GM18858 (cell line): ENCODE results near the gene ATP11B.
"Not testable (repeated sequence)": the region's sequence is repeated elsewhere in the genome, so short reads cannot be mapped to it uniquely, and the experiment has no call there.

Experiments
- ATAC-seq: cut with Tn5 transposase; IDR thresholded peaks from one replicate; pipeline ENCODE4 v1.9.1; 2021; ENCODE audit not compliant: unreplicated experiment

Gene ATP11B

GRCh38 chr3:182794455-182795388 lies 1.4 kb downstream of the ATP11B start:
- ATAC-seq, result no peak

- peak; percentile 30 for ATAC-seq
Measured at GRCh38 chr3:182795389-182795782, 2.1 kb downstream of the ATP11B start.

GRCh38 chr3:182796310-182796709 lies 3.0 kb downstream of the ATP11B start:
- ATAC-seq, result no peak

DNA sequence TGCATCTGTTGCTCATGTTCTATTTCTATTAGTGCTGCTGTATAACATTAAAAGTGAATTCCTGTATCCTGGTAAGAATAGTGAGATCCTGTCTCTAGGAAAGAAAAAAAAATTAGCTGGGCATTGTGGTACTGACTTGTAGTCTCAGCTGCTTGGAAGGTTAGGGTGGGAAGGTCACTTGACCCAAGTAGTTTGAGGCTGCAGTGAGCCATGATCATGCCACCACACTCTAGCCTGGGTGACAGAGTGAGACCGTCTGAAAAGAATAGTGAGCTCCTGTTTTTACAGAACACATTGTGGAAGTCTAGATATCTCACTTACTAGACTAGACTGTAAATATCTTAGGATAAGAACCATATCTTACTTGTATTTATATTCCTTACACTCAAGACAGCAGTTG lies 4.6 kb downstream of the ATP11B start:
- ATAC-seq, result no peak

- ATAC-seq, result not testable (repeated sequence)
Measured at GRCh38 chr3:182799143-182799542, 5.8 kb downstream of the ATP11B start.

- no peak for ATAC-seq
Measured at GRCh38 chr3:182800508-182800907, 7.2 kb downstream of the ATP11B start.

DNA sequence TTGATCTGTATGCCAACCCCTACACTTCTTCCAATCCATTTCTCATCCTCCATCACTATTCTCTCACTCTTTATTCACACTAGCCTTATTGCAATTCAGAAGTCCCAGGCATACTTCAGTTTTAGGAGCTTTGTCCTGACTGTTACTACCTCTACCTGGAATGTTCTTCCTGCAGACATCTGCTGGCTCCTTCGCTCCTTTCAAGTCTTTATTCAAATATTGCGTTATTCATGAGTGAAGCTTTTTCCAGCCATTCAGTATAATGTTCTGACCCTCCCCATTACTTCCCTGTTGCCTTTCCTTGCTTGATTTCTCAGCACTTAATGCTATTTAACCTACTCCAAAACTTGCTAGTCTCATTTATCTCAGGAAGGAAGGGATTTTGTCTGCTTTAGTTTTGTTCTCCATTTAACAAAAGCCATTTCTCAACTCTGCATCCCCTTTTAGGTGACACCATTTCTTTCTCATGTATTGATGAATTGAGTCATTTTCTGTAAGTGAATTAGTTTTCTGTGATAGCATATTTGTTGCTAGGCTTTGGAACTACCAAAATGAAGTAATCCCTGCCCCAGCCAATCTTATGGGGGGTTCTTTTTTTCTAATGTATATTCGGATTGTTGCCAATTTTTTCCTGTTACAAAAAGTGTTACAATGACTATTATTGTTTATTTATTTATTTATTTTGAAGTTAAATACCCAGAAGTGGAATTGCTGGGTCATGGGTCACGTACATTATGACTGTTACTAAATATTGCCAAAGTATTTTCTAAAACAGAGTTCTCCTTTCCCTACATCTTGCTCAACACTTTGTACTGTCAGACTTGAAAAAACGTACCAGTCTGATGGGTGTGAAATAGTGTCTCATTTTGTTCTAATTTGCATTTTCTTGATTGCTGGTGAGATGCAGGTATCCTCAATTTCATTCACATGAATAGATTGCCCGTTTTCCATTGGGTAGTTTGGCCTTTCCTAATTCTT lies 9.4 kb downstream of the ATP11B start:
- ATAC-seq, result no peak

- ATAC-seq, result no peak
Measured at GRCh38 chr3:182803596-182803995, 10.3 kb downstream of the ATP11B start.

DNA sequence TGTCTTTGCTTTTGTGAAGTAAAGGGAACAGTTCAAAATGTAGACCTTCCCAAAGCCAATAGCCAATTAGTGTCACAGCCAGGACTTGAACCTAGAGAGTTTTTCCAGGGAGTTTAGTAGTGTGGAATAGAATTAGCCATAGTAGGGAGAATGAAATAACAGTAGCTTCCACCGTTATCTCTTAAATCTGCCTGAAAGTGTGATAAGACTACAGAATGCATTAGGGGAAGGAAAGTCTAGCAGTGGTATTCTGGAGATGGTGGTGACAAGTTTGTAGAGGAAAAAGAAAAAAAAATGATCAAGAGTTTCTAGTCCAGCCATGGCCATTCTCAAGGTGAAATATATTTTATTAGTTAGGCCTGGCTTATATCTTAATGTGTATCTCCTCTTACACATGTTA lies 13.8 kb downstream of the ATP11B start:
- no peak for ATAC-seq

DNA sequence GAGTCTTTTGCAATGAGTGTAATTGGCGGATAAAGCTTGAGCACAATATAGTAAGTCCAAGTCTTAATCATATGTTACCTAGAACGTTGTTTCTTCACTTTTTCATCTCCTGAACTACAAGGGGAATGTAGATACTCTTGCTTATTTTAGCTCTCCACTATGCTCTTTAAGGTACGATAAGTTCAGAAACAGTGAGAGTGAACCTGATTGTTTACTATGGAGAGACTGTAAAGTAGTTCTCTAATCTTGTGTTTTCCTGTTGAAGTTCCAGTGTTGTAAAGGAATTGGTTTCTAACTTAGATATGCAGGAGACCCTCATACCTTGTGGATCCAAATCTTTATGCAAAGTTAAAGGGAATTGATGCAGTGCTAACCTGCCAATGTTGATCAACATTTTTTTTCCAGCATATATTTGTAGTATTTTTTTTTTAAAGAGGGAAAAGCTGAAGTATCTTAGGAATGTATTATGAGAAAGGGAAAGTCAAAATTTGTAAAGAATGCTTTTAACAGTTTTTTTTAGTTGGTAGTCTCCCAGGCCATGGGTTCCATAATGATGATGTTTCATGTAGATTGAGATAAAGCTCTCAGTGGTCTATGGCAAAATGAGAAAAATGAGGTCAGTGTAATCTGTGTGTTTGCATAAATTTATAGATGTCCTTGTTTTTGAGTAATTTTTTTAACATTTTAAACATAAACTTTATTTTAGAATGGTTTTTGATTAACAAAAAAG lies 14.9 kb downstream of the ATP11B start:
- ATAC-seq, result no peak

- no peak for ATAC-seq
Measured at GRCh38 chr3:182809531-182809930, 16.2 kb downstream of the ATP11B start.

GRCh38 chr3:182810574-182811268 lies 17.4 kb downstream of the ATP11B start:
- ATAC-seq, result no peak

- no peak for ATAC-seq
Measured at GRCh38 chr3:182811269-182811596, 17.9 kb downstream of the ATP11B start.

DNA sequence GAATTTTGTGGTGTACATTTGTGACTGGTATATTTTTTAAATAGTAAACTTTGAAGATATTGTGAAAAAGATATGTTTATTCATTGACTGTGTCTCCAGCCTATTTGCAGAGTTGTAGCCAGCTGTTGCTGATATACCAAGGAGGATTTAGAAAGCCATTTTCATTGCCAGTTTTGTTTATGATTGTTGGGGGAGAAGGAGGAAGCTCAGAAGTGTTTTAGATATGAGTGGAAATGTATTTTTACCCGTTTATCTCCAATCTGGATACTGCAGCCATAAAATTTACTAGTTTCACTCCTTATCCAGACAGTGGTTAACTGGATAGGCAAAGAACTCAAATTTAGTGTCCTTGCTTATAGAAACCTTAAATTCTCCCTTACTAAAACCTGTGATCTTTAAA lies 18.8 kb downstream of the ATP11B start:
- ATAC-seq, result no peak

- no peak for ATAC-seq
Measured at GRCh38 chr3:182814419-182815062, 21.2 kb downstream of the ATP11B start.

DNA sequence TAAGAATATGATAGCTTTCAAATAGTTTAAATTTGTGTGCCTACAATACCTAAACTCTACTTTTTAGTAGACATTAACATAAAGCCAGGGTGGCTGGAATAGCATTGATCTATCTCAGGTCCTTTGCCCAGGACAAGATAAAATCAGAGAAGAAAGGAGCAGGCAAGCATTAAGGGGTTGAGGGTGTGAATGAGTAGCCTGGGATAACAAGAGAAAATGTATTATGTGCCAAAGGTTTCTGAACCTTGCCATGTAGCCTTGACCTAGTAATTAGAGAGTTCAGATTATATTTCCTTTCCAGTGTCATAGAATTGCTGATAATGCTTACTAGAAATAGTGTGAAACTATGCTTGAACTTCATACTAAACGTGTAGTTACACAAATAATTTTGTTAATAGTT lies 22.9 kb downstream of the ATP11B start:
- ATAC-seq, result no peak

DNA sequence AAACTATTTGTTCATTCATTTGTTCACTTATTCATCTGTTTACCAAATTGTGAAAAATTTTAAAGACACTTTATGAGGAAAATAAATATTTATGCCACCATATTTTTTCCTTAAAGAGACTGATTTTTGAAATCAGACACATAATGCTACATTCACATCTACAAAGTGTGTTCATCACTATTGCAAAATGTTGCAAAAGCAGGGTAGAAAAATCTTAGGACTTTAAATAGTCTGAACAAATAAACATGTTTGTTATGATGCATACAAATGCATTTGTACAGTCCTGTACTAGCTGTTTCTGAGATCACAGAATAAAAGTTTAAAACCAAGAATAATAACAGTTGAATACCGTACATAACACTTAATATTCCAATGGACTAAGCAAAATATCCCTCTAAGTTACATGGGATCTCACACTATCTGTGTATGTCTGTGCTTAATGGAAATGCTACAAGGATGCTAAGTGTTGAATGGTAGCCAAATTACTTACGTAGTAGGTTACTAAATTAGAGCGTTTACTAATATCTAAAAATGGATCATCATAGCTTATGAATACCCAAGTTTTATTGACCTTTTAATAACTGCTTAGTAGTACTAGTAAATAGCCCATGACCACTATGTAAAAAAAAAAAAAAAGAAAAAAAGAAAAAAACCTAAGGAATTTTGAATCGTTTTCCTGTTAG lies 25.1 kb downstream of the ATP11B start:
- no peak for ATAC-seq

GRCh38 chr3:182821221-182821981 lies 28.1 kb downstream of the ATP11B start:
- ATAC-seq, result no peak

GRCh38 chr3:182822260-182822659 lies 29.0 kb downstream of the ATP11B start:
- not testable (repeated sequence) for ATAC-seq
